Vagina (tissue), 2 donors: ENCODE results near the gene RAF1.

Source experiments
- CTCF ChIP-seq, 3 experiments: fragments of 450-650 bp in 2 of 3; fragments of 200-600 bp in 1 of 3; sonication (generic) in 1 of 3; IDR thresholded peaks; one replicate each; pipeline ENCODE4 v1.5.1; 2017 to 2019; ENCODE audit warnings: antibody characterized with exemption in 3 of 3, mild to moderate bottlenecking in 2 of 3, moderate library complexity in 2 of 3
- POLR2A ChIP-seq, 2 donors: fragments of 450-650 bp; IDR thresholded peaks; one replicate each; pipeline ENCODE4 v1.6.1; 2017; ENCODE audit warnings: antibody characterized with exemption in 2 of 2, mild to moderate bottlenecking in 2 of 2, moderate library complexity in 2 of 2
- POLR2AphosphoS5 ChIP-seq, 2 donors: sonication (generic); formaldehyde crosslinking; IDR thresholded peaks; one replicate each; pipeline ENCODE4 v1.9.0; 2017; ENCODE audit warnings: antibody characterized with exemption in 2 of 2, mild to moderate bottlenecking in 2 of 2, low read depth in 1 of 2; ENCODE audit not compliant: insufficient read depth in 1 of 2

GRCh38 chr3:12705981-12706380, 42.1 kb upstream of the RAF1 start:
- TF ChIP-seq CTCF (IDR thresholded peaks at IDR 0.05) (no peak), POLR2A (IDR thresholded peaks at IDR 0.05) (no peak), POLR2AphosphoS5 (IDR thresholded peaks at IDR 0.05; ENCODE audit: insufficient read depth in 1 of 2, low read depth in 1 of 2) (no peak)
